GM12874 (cell line): ENCODE results near the gene RBM33.

Experiments
- TF ChIP-seq, protein P1 (sequence below): IDR thresholded peaks from 2 replicates; pipeline ENCODE4 v1.5.1; 2011; ENCODE audit warnings: low read depth, mild to moderate bottlenecking, control low read depth, low read length, moderate library complexity; ENCODE audit not compliant: insufficient read depth

The RBM33 gene

GRCh38 chr7:155761162-155761561, 116.7 kb downstream of the RBM33 start:
- TF ChIP-seq, protein P1, sequence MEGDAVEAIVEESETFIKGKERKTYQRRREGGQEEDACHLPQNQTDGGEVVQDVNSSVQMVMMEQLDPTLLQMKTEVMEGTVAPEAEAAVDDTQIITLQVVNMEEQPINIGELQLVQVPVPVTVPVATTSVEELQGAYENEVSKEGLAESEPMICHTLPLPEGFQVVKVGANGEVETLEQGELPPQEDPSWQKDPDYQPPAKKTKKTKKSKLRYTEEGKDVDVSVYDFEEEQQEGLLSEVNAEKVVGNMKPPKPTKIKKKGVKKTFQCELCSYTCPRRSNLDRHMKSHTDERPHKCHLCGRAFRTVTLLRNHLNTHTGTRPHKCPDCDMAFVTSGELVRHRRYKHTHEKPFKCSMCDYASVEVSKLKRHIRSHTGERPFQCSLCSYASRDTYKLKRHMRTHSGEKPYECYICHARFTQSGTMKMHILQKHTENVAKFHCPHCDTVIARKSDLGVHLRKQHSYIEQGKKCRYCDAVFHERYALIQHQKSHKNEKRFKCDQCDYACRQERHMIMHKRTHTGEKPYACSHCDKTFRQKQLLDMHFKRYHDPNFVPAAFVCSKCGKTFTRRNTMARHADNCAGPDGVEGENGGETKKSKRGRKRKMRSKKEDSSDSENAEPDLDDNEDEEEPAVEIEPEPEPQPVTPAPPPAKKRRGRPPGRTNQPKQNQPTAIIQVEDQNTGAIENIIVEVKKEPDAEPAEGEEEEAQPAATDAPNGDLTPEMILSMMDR = no peak

- TF ChIP-seq, protein P1 = no peak
Observed at GRCh38 chr7:155762036-155762435, 117.6 kb downstream of the RBM33 start.

GRCh38 chr7:155762655-155763054, 118.2 kb downstream of the RBM33 start:
- TF ChIP-seq, protein P1 = no peak

DNA sequence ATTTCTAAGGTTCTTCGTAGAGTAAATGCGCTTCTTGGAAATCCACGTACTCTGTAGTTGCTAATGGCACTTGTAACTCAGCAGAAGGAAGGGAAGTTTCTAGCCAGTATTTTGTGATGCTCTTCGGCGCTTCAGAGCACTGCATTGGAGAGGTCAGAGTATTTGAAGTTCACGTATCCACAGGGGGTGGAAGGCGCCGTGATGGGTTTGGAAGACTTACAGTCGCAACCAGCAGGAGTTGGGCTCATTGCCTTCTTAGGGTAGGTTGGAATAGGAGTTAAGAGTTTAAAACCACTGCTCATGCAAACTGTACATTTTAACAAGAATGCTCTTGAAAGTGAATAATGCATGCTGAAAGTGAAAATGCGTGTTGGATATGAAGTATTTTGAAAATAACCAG, 118.7 kb downstream of the RBM33 start:
- TF ChIP-seq, protein P1 = no peak

GRCh38 chr7:155763691-155764437, 119.4 kb downstream of the RBM33 start:
- TF ChIP-seq, protein P1 = no peak

DNA sequence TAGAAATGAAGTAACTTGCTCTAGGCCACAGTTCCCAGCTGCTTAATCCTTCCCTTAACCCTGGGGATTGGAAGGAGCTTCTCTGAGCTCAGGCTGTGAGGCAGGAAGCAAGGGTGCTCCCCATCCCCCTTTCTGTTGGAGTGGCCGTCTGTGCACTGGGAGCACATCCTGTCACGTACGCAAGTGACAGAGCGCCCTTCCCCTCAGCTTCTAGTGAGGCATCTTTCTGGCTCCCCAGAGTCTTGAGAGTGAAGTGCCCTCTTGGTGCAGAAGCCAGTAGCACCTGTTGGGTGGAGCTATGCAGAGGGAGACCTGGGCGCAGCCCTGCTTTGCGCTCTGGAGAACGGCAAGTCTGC, 120.0 kb downstream of the RBM33 start:
- TF ChIP-seq, protein P1 = no peak

- TF ChIP-seq, protein P1 = no peak
Observed at GRCh38 chr7:155765458-155765857, 121.0 kb downstream of the RBM33 start.
